ENCODE data around the gene ENPP1.

Gene ENPP1

DNA sequence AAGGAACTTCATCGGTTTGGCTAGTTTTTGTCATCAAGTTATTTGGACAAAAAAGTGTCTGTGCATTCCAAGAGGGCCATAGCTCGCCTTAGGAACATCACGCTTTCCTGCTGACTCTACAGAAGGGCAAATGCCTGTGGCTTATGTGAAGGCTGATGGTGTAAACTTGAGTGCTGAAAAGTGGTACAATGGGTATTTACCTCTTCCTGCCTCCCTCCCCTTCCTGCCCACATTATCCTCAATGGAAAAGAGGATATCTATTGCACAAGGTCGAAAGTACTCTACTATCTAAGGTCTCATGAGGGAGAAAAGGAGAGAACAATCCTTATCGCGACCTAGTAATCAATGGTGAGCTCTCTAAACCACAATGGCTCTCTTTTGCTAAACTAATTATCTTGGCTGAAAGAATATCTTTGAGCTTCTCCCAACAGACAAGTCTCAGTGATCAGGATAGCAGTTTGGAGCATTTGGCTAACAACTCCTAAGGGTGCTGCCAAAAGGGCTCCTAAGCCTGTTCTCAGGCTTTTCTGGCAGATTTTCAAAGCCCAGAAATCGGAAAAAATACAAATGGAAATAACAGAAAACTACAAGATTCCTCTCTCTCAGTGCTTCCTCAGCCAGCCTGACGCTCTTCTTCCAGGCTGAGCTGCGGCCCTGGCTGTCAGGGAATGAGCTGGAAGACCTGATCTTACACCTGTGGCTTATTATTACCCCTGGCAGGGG is 42.6 kb upstream of the ENPP1 start:
- no peak overlapping the region for H3K27ac ChIP-seq
- TF ChIP-seq, protein P1, sequence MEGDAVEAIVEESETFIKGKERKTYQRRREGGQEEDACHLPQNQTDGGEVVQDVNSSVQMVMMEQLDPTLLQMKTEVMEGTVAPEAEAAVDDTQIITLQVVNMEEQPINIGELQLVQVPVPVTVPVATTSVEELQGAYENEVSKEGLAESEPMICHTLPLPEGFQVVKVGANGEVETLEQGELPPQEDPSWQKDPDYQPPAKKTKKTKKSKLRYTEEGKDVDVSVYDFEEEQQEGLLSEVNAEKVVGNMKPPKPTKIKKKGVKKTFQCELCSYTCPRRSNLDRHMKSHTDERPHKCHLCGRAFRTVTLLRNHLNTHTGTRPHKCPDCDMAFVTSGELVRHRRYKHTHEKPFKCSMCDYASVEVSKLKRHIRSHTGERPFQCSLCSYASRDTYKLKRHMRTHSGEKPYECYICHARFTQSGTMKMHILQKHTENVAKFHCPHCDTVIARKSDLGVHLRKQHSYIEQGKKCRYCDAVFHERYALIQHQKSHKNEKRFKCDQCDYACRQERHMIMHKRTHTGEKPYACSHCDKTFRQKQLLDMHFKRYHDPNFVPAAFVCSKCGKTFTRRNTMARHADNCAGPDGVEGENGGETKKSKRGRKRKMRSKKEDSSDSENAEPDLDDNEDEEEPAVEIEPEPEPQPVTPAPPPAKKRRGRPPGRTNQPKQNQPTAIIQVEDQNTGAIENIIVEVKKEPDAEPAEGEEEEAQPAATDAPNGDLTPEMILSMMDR (conservative IDR thresholded peaks at IDR 0.05), result no peak

DNA sequence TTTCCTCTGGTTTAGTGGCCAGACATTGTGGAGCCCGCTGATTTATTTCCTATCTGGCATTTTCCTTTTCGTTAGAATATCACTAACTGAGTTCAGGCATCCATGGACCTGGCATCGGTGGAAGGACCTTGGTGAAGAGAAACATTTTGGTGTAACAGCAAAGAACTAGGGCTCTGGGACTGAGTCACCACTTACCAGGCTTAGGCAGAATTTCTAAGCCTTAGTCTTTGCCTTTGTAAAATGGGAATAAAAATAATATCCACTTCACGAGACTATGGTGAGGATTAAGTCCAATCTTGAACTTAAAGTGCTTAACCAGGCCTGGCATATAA is 42.0 kb upstream of the ENPP1 start:
- no peak overlapping the region for H3K27ac ChIP-seq
- TF ChIP-seq, protein P1 (conservative IDR thresholded peaks at IDR 0.05), result no peak
- no peak for TF ChIP-seq ZFX (IDR thresholded peaks at IDR 0.05)

DNA sequence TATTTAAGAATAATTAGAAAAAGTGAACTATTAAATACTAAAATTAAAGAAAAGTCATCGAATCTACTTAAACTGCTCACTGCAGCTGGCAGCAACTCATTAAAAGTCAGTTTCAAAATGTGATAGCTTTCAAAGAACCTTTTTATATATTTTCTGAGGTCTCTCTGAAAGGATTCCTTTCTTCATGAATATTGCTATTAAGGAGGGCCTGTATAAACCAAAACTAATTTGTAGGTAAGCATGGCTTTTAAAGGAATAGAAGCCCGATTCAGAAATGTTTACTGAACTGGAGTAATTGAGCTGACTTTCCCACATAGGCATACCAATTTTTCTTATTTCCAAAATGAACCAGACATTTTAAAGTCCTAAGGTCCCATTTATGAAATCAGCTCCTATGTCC is 41.2 kb upstream of the ENPP1 start:
- TF ChIP-seq, protein P1 (conservative IDR thresholded peaks at IDR 0.05), result no peak
- no peak for TF ChIP-seq ZFX (IDR thresholded peaks at IDR 0.05)
- no peak overlapping the region for H3K27ac ChIP-seq

DNA sequence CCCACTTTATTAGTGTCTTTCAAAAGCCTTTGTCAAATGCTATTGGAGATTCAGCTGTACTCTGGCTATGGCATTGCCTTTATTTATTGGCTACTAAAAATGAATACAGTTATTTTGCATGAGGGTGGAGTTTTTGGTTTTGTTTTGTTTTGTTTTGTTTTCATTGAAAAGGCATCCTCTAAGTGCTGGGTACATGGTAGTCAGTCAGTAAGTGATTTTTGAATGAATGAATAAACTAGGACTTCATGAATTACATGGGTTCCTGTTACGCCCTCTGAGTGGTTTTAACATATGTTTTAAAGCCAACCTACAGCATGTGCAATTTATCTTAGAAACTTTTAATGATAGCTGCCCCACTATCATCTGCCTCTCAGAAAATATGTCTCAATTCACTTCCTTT is 38.9 kb upstream of the ENPP1 start:
- TF ChIP-seq, protein P1 (conservative IDR thresholded peaks at IDR 0.05), result no peak
- TF ChIP-seq ZFX (IDR thresholded peaks at IDR 0.05), result no peak
- H3K27ac ChIP-seq, result no peak overlapping the region

DNA sequence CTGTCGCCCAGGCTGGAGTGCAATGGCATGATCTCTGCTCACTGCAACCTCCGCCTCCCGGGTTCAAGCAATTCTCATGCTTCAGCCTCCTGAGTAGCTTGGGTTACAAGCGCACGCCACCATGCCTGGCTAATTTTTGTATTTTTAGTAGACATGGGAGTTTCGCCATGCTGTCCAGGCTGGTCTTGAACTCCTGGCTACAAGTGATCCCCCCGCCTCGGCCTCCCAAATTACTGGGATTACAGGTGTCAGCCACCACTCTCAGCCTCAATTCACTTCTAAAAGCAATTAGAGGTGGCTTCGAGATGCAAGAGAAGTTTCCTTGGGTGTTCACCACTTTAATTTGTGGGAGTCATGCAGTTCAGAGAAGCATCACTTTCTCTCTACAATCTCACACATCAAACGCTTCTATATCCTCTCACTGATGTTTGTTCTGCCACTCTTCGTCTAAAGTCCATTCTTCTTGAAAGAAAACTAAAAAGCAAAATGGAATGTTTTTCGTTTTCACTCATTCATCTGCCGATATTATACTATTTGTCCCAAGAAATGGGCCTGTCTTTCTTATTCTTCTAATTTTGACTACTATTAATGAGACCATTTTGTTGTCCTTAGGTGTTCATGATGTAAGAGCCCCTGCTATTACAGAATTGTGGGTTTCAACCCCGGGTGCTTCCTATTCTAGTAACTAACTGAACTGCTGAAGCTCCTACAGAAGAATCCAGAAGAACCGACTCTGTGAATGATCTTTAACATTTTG is 38.3 kb upstream of the ENPP1 start:
- TF ChIP-seq ZFX (IDR thresholded peaks at IDR 0.05), result no peak
- TF ChIP-seq, protein P1 (conservative IDR thresholded peaks at IDR 0.05), result no peak
- H3K27ac ChIP-seq, result no peak overlapping the region

DNA sequence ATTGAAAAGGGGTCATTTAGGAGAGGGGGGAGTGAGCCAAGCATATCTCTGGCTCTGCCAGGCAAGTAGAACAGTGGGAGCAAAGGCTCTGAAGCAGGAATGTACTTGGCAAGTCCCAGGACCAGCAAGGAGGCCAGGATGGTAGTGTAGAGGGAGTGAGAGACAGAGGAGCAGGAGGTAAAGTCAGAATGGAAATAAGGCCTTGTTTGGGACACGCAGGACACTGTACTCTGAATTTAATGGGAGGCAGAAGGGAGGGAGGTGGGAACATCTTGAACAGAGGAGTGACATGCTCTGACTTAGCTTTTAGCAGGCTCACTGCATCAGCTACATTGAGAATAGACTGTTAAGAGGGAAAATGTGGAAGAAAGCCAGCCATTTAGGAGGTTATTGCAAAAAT is 37.0 kb upstream of the ENPP1 start:
- H3K27ac ChIP-seq, result no peak overlapping the region
- no peak for TF ChIP-seq ZFX (IDR thresholded peaks at IDR 0.05)
- TF ChIP-seq, protein P1 (conservative IDR thresholded peaks at IDR 0.05), result no peak

DNA sequence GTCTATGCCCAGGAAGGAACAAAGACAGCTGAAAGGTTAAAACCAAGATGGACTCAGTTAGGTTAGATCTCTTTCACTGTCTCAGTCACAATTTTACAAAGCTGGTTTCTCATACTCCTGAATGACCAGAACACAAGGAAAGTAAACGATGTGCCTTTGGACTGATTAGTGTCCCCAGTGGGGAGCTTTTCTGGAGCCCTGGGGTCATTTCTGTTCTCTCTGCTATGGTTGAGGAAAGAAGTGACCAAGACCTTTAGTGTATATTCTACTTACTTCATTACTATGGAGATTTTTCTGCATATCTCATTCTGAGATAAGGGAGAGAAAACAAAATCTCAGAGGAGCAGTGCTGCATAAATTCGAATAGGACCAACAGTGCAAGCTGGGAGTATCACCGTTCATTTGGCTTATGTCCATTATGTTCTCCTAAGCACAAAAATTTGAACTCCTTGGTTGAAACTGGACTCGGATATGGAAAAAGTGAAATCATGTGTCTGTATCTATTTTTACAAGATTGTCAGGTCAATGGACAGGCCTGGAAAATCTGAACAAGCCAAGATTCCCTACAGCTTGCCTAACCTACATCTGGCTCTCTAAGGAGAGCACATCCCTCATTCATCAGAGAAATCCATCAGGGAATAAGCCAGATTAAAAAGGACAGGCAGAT is 34.4 kb upstream of the ENPP1 start:
- no peak for TF ChIP-seq ZFX (IDR thresholded peaks at IDR 0.05)
- TF ChIP-seq, protein P1 (conservative IDR thresholded peaks at IDR 0.05), result no peak
- no peak overlapping the region for H3K27ac ChIP-seq
